ENCODE measurements around the gene SENP6.
A peak's percentile ranks its signal among the peaks of the same experiment; 100 is the strongest.

SENP6 gene

DNA sequence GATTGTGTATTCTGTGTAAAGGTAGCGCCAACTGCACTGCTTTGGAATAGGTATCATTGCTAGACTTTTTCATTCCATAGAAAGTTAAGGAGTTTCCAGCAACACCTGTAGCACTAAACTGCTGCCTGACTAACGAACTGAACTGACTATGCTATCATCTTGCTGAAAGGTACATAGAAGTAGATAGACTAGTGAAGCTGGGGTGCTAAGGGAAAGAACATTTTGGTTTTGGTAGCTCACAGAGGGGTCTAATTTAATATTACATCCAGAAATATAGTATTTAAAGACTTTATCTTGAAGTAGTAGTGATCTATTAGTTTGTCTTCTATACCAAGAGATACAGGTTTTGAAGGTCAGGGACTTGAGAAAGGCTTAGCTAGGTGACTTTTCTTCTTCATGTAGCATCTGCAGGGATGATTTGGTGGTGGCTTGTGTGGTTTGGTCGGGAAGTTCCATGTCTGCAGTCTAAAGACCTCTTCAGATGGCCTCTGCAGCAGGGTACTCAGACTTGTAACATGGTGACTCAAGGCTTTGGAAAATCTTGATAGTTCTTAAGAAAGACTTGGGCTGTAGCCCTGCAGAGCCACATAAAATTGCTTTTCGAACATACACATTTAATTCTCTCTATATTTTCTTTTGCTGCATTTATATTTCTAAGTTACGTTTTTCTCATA lies 10.2 kb downstream of the SENP6 start:
- Histone ChIP-seq H3K9me3 (ENCODE audit: low read depth, low read length) (no peaks in the 10 kb centered on the region; the same call in 1 of the 2 replicates), H3K36me3 (ENCODE audit: insufficient read depth, low read length) (peaks cover 14% of the 10 kb centered on the region), H3K9ac (ENCODE audit: insufficient read length) (no peak overlapping the region), H3K4me3 (no peak overlapping the region), H3K27ac (no peak overlapping the region)
- no peak for DNase-seq (ENCODE audit: low read depth, low spot score)
- TF ChIP-seq EZH2 (IDR thresholded peaks at IDR 0.05): no peak
- no peak for TF ChIP-seq POLR2AphosphoS5 (IDR thresholded peaks at IDR 0.05; ENCODE audit: borderline replicate concordance, low read depth, low read length)
- no peak for TF ChIP-seq FOXP2 (optimal IDR thresholded peaks at IDR 0.05; ENCODE audit: control extremely low read depth, extremely low read length, insufficient read depth)

DNA sequence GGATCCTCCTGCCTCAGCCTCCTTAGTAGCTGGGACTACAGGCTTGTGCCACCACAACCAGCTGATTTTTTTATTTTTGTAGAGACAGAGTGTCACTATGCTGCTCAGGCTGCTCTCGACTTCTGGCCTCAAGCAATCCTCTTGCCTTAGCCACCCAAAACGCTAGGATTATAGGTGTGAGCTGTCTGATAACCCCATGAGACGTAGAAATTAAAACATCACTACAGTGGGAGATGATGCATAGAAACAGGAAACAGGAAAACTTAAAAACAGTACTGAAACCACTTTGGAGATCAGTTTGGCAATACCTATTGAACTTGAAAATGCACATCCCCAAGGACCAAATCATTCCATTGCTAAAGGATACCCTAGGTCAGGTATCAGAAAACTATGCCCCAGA lies 10.8 kb downstream of the SENP6 start:
- no peak overlapping the region for H3K9ac ChIP-seq (ENCODE audit: insufficient read length)
- TF ChIP-seq FOXP2 (optimal IDR thresholded peaks at IDR 0.05; ENCODE audit: control extremely low read depth, extremely low read length, insufficient read depth) (no peak), EZH2 (IDR thresholded peaks at IDR 0.05) (no peak), POLR2AphosphoS5 (IDR thresholded peaks at IDR 0.05; ENCODE audit: borderline replicate concordance, low read depth, low read length) (no peak)
- DNase-seq (ENCODE audit: low read depth, low spot score): no peak
- H3K36me3 ChIP-seq (ENCODE audit: insufficient read depth, low read length): peaks cover 15% of the 10 kb centered on the region
- no peaks in the 10 kb centered on the region; the same call in 1 of the 2 replicates for H3K9me3 ChIP-seq (ENCODE audit: low read depth, low read length)
- no peak overlapping the region for H3K4me3 ChIP-seq
- no peak overlapping the region for H3K27ac ChIP-seq

DNA sequence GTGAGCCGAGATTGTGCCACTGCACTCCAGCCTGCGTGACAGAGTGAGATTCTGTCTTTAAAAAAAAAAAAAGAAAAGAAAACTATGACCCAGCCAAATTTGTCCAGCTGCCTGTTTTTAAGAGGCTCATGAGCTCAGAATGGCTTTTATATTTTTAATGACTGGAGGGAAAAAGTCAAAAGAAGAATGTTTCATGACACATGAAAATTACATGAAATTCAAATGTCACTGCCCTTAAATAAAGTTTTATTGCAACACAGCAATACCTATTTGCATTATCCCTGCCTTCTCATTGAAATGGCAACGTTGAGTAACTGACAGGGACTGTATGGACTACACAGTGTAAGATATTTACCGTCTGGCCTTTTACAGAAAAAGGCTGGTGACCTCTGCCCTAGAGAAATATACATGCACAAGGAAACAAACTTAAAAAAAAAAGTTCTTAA lies 11.4 kb downstream of the SENP6 start:
- peaks cover 22% of the 10 kb centered on the region for H3K36me3 ChIP-seq (ENCODE audit: insufficient read depth, low read length)
- peaks cover 3% of the 10 kb centered on the region; the same call in 1 of the 2 replicates for H3K9me3 ChIP-seq (ENCODE audit: low read depth, low read length)
- TF ChIP-seq POLR2AphosphoS5 (IDR thresholded peaks at IDR 0.05; ENCODE audit: borderline replicate concordance, low read depth, low read length) (no peak), FOXP2 (optimal IDR thresholded peaks at IDR 0.05; ENCODE audit: control extremely low read depth, extremely low read length, insufficient read depth) (no peak), EZH2 (IDR thresholded peaks at IDR 0.05) (no peak)
- no peak for DNase-seq (ENCODE audit: low read depth, low spot score)
- no peak overlapping the region for H3K9ac ChIP-seq (ENCODE audit: insufficient read length)
- no peak overlapping the region for H3K27ac ChIP-seq
- H3K4me3 ChIP-seq: no peak overlapping the region

DNA sequence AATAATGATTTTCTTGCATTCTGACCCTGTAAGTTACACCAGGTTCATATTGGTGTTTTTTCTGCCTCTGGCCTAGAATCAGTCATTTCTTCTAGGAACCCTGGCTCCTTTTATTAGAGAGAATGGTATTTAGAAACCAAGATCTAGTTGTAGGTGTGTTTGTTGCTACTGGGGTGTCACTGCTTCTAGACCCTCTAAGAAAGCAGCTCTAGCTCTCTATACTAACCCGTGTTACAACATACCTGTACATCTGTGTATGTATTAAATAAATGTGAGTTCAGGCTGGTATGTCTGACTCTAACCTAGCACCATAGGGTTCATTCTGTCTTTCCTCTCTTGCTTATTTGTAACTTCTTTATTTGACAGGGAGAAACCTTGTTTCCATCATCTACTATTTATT lies 16.8 kb downstream of the SENP6 start:
- no peak overlapping the region for H3K27ac ChIP-seq
- no peak overlapping the region for H3K4me3 ChIP-seq
- peaks cover 37% of the 10 kb centered on the region for H3K36me3 ChIP-seq (ENCODE audit: insufficient read depth, low read length)
- no peak for DNase-seq (ENCODE audit: low read depth, low spot score)
- TF ChIP-seq POLR2AphosphoS5 (IDR thresholded peaks at IDR 0.05; ENCODE audit: borderline replicate concordance, low read depth, low read length) (no peak), EZH2 (IDR thresholded peaks at IDR 0.05) (no peak), FOXP2 (optimal IDR thresholded peaks at IDR 0.05; ENCODE audit: control extremely low read depth, extremely low read length, insufficient read depth) (no peak)
- peaks cover 4% of the 10 kb centered on the region; the same call in 1 of the 2 replicates for H3K9me3 ChIP-seq (ENCODE audit: low read depth, low read length)
- H3K9ac ChIP-seq (ENCODE audit: insufficient read length): no peak overlapping the region

DNA sequence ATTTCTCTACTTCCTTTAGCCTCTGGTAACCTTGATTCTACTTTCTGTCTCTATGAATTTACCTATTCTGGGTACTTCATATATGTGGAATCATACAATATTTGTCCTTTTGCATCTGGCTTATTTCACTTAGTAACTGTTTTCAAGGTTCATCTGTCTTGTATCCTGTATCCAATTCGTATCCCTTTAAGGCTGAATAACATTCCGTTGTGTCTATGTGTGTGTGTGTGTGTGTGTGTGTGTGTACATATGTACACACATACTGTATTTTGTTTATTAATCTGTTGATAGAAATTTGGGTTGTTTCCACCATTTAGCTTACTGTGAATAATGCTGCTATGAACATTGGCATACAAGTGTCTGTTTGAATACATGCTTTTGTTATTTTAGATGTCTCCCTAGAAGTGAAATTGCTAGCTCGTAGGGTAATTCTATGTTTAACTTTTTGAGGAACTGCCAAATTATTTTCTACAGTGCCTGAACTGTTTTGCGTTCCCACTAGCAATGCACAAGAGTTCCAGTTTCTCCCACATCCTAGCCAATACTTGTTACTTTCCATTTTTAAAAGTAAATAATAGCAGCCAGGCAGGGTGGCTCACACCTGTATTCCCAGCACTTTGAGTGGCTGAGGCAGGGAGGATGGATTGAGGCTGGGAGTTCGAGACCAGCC lies 17.7 kb downstream of the SENP6 start:
- Histone ChIP-seq H3K36me3 (ENCODE audit: insufficient read depth, low read length) (peaks cover 46% of the 10 kb centered on the region), H3K27ac (no peak overlapping the region)
- no peak for DNase-seq (ENCODE audit: low read depth, low spot score)

DNA sequence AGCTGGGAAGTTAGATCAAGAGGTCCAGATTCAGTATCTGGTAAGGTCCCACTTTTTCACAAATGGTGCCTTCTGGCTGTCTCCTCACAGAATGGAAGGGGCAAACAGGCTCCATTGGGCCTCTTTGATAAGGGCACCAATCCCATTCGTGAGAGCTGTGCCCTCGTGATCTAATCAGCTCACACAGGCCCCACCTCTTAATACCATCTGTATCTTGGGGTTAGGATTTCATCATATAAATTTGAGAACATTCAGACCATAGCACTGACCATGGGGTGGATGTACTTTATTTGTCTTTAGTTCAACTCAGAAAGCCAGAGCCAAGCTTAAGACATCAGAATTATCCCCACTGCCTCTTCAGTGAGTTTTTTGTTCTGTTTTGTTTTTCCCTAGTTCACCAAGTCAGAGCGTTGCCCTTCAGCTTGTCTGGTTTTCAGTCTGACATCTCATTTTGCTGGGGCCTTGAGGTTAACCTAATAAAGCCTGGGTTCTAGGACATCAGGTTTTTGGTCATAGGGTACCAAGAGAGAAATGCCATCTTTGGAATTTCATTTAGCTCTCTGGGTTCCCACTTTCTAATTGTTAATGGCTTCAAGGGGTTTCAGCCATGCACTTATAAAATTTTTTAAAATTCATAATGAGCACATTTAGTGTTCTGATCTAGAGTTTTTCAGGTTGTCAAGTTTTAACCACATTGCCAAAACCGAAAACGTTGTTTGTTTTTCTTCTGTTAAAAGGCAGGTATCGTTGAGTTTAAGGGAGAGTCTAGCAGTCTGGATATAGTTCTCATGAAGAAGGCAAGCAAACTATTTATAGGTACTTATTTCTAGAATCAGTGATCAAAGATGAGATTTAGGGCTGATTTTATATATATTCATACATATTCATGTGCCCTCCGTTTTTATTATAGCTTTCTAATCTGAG lies 19.0 kb downstream of the SENP6 start:
- Histone ChIP-seq H3K36me3 (ENCODE audit: insufficient read depth, low read length) (peaks cover 54% of the 10 kb centered on the region), H3K4me3 (peak overlapping the region; percentile 64), H3K9ac (ENCODE audit: insufficient read length) (peak overlapping the region; percentile 61), H3K27ac (peak overlapping the region; percentile 85), H3K9me3 (ENCODE audit: low read depth, low read length) (peaks cover 4% of the 10 kb centered on the region; the same call in 1 of the 2 replicates)
- no peak for DNase-seq (ENCODE audit: low read depth, low spot score)
- TF ChIP-seq EZH2 (IDR thresholded peaks at IDR 0.05) (no peak), POLR2AphosphoS5 (IDR thresholded peaks at IDR 0.05; ENCODE audit: borderline replicate concordance, low read depth, low read length) (no peak), FOXP2 (optimal IDR thresholded peaks at IDR 0.05; ENCODE audit: control extremely low read depth, extremely low read length, insufficient read depth) (no peak)

More for the DNA sequence above, 17.7 kb downstream of the SENP6 start:
- H3K9ac ChIP-seq (ENCODE audit: insufficient read length): no peak overlapping the region
- no peak for TF ChIP-seq FOXP2 (optimal IDR thresholded peaks at IDR 0.05; ENCODE audit: control extremely low read depth, extremely low read length, insufficient read depth)
- no peak for TF ChIP-seq POLR2AphosphoS5 (IDR thresholded peaks at IDR 0.05; ENCODE audit: borderline replicate concordance, low read depth, low read length)
- TF ChIP-seq EZH2 (IDR thresholded peaks at IDR 0.05): no peak
- H3K4me3 ChIP-seq: no peak overlapping the region
- peaks cover 4% of the 10 kb centered on the region; the same call in 1 of the 2 replicates for H3K9me3 ChIP-seq (ENCODE audit: low read depth, low read length)

DNA sequence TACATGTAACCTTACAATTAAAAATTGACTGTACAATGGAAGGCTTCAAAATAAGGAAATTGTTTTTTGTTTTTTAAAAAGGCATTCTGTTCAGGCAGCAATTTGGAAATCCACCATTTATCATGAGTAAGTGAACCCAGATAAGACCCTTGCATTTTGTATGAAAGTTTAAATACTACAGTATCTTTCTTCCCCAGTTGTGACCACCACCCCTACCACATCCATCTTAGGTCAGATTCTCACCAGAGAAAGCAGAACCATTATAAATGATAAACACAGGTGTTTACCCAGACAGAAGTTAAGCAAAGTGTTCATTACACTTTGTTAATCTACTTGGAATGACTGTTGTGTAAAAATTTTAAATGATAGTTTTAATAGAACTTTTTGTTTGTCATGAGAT lies 20.2 kb downstream of the SENP6 start:
- TF ChIP-seq POLR2AphosphoS5 (IDR thresholded peaks at IDR 0.05; ENCODE audit: borderline replicate concordance, low read depth, low read length) (no peak), EZH2 (IDR thresholded peaks at IDR 0.05) (no peak), FOXP2 (optimal IDR thresholded peaks at IDR 0.05; ENCODE audit: control extremely low read depth, extremely low read length, insufficient read depth) (no peak)
- no peak overlapping the region; the same call in 1 of the 2 replicates for H3K4me3 ChIP-seq
- H3K36me3 ChIP-seq (ENCODE audit: insufficient read depth, low read length): peaks cover 59% of the 10 kb centered on the region
- no peak overlapping the region for H3K9ac ChIP-seq (ENCODE audit: insufficient read length)
- DNase-seq (ENCODE audit: low read depth, low spot score): no peak
- peaks cover 4% of the 10 kb centered on the region; the same call in 1 of the 2 replicates for H3K9me3 ChIP-seq (ENCODE audit: low read depth, low read length)
- peak overlapping the region; percentile 85 for H3K27ac ChIP-seq
